Cardiac muscle cell (in vitro differentiated cells and primary cell): ENCODE measurements around the gene MSI1. TPM values are rescaled to one million over a fixed set of nuclear protein-coding genes. Genes with fewer than 3 reads are reported as not detected.

Experiments used
- DNase-seq, 2 donors: peaks; one replicate each; pipeline versions ENCODE4 v3.0.0 to v3.0.0-alpha.2; 2010 to 2017; ENCODE audit warnings: low read depth in 1 of 2, low spot score in 1 of 2
- H3K27ac ChIP-seq: fragments of 200-600 bp; sonication (generic); 2 replicates; pipeline ENCODE4 v1.5.1; 2016
- H3K27me3 ChIP-seq: fragments of 200-600 bp; sonication (generic); 2 replicates; pipeline ENCODE4 v1.6.0; 2016; ENCODE audit warnings: control low read depth
- H3K36me3 ChIP-seq: fragments of 200-600 bp; sonication (generic); 2 replicates; pipeline ENCODE4 v1.5.1; 2016; ENCODE audit warnings: control low read depth
- H3K4me1 ChIP-seq: fragments of 200-600 bp; sonication (generic); 2 replicates; pipeline ENCODE4 v1.8.1; 2017; ENCODE audit warnings: low read depth, mild to moderate bottlenecking, mixed run types
- H3K4me3 ChIP-seq: fragments of 200-600 bp; sonication (generic); 2 replicates; pipeline ENCODE4 v1.5.1; 2016; ENCODE audit warnings: mild to moderate bottlenecking
- H3K9me3 ChIP-seq: fragments of 200-600 bp; sonication (generic); 2 replicates; pipeline ENCODE4 v1.5.1; 2017; ENCODE audit warnings: low read depth, mild to moderate bottlenecking, control low read depth
- CTCF ChIP-seq: IDR thresholded peaks from 2 replicates; pipeline ENCODE4 v1.5.1; 2012; ENCODE audit warnings: low read depth, mild to moderate bottlenecking, low read length
- polyA plus RNA-seq: library from polyadenylated mRNA; unstranded; fragments of >200 nt; fragmentation: Nextera tagmentation; extraction: Ambion mirVana; gene quantifications from 2 replicates; pipeline ENCODE4 v1.2.1, GENCODE V29; 2016
- total RNA-seq: library from RNA; depleted of rRNA; stranded (reverse); fragments of >200 nt; gene quantifications from 2 replicates; pipeline ENCODE4 v1.2.3, GENCODE V29; 2016

MSI1 gene
- total RNA-seq = 22.5 and 28.8 TPM in 2 replicates
- polyA plus RNA-seq = 26.2 and 38.7 TPM in 2 replicates

- Histone ChIP-seq H3K27ac (peak within 1 kb of the TSS; percentile 82), H3K36me3 (no peaks in the 10 kb centered on the region), H3K4me3 (peak within 1 kb of the TSS; percentile 100), H3K9me3 (no peaks in the 10 kb centered on the region), H3K4me1 (peaks cover 7% of the 10 kb centered on the region), H3K27me3 (no peaks in the 10 kb centered on the region)
- TF ChIP-seq CTCF = no peak
- peak in 1 of 2 donors; percentile 68 for DNase-seq
Observed at GRCh38 chr12:120368789-120369602, at the start of gene MSI1. TSS of gene MSI1 (minus strand) at chr12:120369164. CDS start at chr12:120369091, 73 bp downstream.

DNA sequence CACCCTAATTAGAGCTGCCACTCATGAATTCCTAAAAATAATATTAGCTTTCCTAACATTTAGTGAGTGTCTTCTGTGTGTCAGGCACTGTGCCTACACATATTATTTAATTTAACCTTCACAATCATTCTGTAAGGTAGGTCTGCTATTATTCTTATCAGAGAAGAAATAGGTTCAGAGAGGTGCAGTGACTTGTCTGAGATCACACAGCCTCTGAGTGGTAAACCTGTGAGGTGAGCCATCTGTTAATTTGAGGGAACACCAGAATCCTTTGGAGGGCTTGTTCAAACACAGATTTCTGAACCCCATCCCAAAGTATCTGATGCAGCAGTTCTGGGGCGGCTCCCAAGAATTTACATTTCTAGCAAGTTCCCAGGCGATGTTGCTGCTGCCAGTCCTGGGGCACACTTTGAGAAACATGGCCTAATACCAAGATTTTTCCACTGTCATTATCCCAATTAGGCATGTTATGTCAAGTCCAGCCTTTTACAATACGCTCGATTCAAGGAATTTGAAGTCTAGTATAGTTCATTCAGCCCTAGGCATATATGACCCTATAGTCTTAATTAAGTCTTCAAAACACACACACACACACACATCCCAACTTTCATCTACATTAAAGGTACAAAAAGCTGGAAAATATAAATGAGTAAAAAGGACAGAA, 49.1 kb upstream of the MSI1 start:
- DNase-seq = no peak
- Histone ChIP-seq H3K36me3 (no peaks in the 10 kb centered on the region), H3K4me3 (no peak overlapping the region), H3K27ac (no peak overlapping the region), H3K4me1 (peaks cover 10% of the 10 kb centered on the region), H3K27me3 (no peaks in the 10 kb centered on the region), H3K9me3 (no peaks in the 10 kb centered on the region)
- no peak for TF ChIP-seq CTCF

GRCh38 chr12:120416490-120417216, 47.7 kb upstream of the MSI1 start:
- H3K4me3 ChIP-seq = no peak overlapping the region
- no peak for TF ChIP-seq CTCF

GRCh38 chr12:120413901-120414695, 45.1 kb upstream of the MSI1 start:
- Histone ChIP-seq H3K27me3 (no peaks in the 10 kb centered on the region), H3K9me3 (no peaks in the 10 kb centered on the region), H3K4me1 (peaks cover 10% of the 10 kb centered on the region), H3K27ac (peak overlapping the region; percentile 96), H3K36me3 (no peaks in the 10 kb centered on the region), H3K4me3 (no peak overlapping the region)
- TF ChIP-seq CTCF = no peak
- DNase-seq = peak in 1 of 2 donors; percentile 82

More at GRCh38 chr12:120416490-120417216, 47.7 kb upstream of the MSI1 start:
- Histone ChIP-seq H3K9me3 (no peaks in the 10 kb centered on the region), H3K36me3 (no peaks in the 10 kb centered on the region), H3K27ac (no peak overlapping the region), H3K27me3 (no peaks in the 10 kb centered on the region), H3K4me1 (peaks cover 10% of the 10 kb centered on the region)
- DNase-seq = no peak

GRCh38 chr12:120412421-120412820, 43.5 kb upstream of the MSI1 start:
- H3K4me1 ChIP-seq = peaks cover 10% of the 10 kb centered on the region
- no peak overlapping the region for H3K4me3 ChIP-seq
- H3K36me3 ChIP-seq = no peaks in the 10 kb centered on the region
- peak in 1 of 2 donors; percentile 10 for DNase-seq
- H3K27ac ChIP-seq = no peak overlapping the region
- no peak for TF ChIP-seq CTCF
- no peaks in the 10 kb centered on the region for H3K27me3 ChIP-seq
- H3K9me3 ChIP-seq = no peaks in the 10 kb centered on the region
